GM18873 (cell line): ENCODE results near the gene FAM236B.
"Not testable (repeated sequence)": the region's sequence is repeated elsewhere in the genome, so short reads cannot be mapped to it uniquely, and the experiment has no call there.

ENCODE experiments used
- ATAC-seq: cut with Tn5 transposase; IDR thresholded peaks from one replicate; pipeline ENCODE4 v1.9.1; 2021; ENCODE audit warnings: mild to moderate bottlenecking, moderate library complexity, moderate number of reproducible peaks; ENCODE audit not compliant: unreplicated experiment, low FRiP score

Gene FAM236B

DNA sequence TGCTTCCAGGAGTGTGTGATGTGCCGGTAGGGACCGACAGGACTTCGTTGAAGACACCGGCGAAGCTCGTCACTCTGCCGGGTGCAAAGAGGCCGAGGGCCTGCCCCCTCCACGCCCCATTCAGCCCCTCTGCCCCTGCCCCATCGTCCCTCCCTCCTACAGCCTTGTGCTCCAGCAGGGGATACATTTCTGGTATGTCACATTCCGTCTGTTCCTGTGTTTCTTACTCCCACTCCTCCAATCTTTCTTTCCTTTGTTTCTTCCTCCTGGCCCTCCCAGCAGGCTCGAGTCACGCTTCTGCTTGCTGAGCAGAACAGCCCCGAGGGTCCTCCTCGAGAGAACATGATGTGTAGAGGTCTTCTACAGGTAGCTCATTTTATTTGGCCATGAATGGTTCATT, at the start of gene FAM236B:
Gene FAM236B (minus strand): TSS at position 101 of the 400 bp plus-strand sequence. CDS start 100 bp downstream, at position 1.
- ATAC-seq, result not testable (repeated sequence)

DNA sequence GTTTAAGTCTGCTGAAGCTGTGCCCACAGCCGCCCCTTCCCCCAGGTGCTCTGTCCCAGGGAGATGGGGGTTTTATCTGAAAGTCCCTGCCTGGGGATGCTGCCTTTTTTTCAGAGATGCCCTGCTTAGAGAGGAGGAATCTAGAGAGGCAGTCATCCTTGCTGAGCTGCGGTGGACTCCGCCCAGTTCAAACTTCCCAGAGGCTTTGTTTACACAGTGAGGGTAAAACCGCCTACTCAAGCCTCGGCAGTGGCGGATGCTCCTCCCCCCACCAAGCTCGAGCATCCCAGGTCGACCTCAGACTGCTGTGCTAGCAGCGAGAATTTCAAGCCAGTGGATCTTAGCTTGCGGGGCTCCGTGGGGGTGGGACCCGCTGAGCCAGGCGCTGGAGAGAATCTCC, 48.2 kb upstream of the FAM236B start:
- not testable (repeated sequence) for ATAC-seq

- not testable (repeated sequence) for ATAC-seq
Observed at GRCh38 chrX:72808110-72808509, 25.6 kb upstream of the FAM236B start, which contains the start of gene FAM236D. Gene FAM236D, minus strand, starts transcription at chrX:72808210. Its CDS starts 100 bp downstream, at chrX:72808110.

DNA sequence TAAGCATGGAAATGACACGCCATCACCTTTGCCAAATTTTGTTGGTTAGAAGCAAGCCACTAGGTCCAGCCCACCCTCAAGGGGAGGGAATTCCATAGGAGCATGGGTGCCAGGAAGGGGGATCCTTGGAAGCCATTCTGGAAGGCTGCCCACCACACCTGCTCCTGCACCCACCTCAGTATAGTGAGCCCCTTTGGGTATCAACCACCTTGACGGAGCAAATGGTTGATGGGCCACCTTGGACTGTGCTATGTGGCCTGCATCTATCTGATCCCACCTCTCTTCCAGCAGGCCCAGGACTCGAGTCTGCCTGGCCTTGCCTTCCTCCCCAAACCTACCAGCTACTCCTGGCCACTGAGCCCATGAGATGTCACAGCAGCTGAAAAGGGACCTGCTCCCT, 7.9 kb upstream of the FAM236B start:
- ATAC-seq, result not testable (repeated sequence)

GRCh38 chrX:72788142-72788541, 5.7 kb upstream of the FAM236B start:
- not testable (repeated sequence) for ATAC-seq

GRCh38 chrX:72783964-72784363, 1.5 kb upstream of the FAM236B start:
- not testable (repeated sequence) for ATAC-seq

DNA sequence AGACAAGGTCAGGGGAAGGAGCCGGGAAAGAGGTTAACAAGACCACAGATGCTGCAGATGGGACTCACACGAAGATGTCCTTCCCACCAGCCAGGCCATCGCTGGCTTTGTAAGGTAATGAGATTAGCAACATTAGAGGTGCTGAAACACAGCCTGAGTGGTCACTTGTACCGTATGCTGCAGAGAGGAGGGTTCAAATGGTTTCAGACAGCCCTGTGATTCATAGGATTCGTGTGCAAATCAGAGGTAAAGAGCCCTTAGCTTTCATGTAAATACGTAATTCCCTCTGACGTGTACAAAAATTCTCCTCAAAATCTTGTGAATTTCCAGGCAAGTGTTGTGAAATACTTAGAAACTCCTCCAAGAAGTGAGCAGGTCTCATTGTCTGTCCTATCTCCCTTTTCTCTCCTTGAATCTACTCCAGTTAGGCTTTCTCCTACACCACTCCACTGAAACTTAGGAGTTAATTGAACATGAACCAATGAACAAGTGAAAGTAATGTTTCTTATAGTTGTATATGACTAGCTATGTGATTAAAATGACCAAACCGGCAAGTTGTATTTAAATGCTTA, 991 bp upstream of the FAM236B start:
- ATAC-seq, result not testable (repeated sequence)

DNA sequence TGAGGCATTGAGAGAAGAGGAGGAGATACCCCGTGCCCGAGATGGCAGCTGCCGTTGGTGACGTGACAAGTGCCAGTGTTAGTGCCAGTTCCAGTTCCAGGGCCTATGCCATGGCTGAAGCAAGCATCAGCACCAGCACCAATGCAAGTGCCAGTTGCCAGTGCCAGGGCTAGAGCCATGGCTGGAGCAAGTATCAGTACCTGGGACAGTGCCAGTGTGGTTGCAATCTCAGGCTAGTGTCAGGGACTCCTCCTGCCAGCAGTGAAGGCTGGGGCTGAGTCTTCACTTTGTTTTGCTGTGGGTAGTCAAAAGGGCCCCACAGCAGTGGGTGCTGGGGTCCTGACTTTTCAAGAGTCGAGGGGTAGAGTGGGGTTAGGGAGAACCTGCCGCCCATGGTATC, 4.3 kb downstream of the FAM236B start:
- ATAC-seq, result not testable (repeated sequence)

- peak; percentile 72 for ATAC-seq
Observed at GRCh38 chrX:72777467-72777790, 5.0 kb downstream of the FAM236B start.

- peak; percentile 60 for ATAC-seq
Observed at GRCh38 chrX:72776653-72777466, 5.6 kb downstream of the FAM236B start, which contains the start of gene DMRTC1B. Gene DMRTC1B, plus strand, starts transcription at chrX:72776890. Its CDS starts 68,246 bp downstream, at chrX:72845136.

- not testable (repeated sequence) for ATAC-seq
Observed at GRCh38 chrX:72760454-72760853, 22.0 kb downstream of the FAM236B start.

DNA sequence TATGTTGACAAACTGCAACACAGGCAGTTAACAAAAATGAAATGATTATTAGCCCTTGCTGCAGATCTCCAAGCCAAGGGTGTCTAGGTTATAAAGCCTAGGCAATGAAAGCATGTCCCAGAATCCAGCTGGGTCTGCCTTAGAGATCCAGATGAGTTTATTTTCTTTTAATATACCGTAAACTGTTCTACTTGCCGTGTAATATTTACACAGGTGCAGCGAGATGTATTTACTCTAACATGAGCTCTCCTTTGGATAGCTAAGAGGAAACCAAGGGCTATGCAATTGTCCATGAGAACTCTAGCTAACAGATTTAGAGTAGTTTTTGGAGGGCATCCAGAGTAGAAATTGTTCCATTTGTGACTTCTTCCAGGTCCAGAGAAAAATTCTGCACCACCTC, 33.9 kb downstream of the FAM236B start:
- not testable (repeated sequence) for ATAC-seq

DNA sequence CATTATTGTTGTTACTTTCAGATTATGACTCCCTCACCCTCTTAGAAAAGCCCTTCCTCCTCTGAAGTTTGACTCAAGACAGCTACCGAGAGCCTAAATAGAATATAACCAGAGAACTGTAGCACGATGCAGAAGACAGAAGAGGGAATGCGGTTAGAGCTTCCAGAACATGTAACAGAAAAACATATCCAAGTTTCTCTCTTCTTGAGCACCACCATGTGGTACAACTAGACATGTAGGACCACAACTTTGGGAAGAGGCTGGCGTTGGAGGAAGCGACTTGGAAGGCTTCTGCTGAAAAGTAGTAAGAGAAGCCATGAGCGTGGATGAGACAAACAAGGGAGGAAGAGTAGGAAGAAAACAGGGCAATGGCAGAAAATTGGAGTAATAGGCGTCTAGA, 36.9 kb downstream of the FAM236B start:
- ATAC-seq, result not testable (repeated sequence)

- no peak for ATAC-seq
Observed at GRCh38 chrX:72735561-72735960, 46.9 kb downstream of the FAM236B start.

GRCh38 chrX:72733636-72734035, 48.8 kb downstream of the FAM236B start:
- not testable (repeated sequence) for ATAC-seq
